OCI-LY3 (cell line): ENCODE results near the gene CDC42BPA.
"Not testable (repeated sequence)": the region's sequence is repeated elsewhere in the genome, so short reads cannot be mapped to it uniquely, and the experiment has no call there.

Source experiments
- CTCF ChIP-seq: fragments of 200-600, 300-600 bp; sonication (generic); IDR thresholded peaks from 2 replicates; pipeline ENCODE4 v1.5.1; 2014; ENCODE audit warnings: antibody characterized with exemption, low read length, low read depth
- EZH2phosphoT487 ChIP-seq: fragments of 200-600 bp; shearing (Covaris generic); IDR thresholded peaks from 2 replicates; pipeline ENCODE4 v1.6.1; 2018; ENCODE audit warnings: antibody characterized with exemption, mixed run types, low read depth

- TF ChIP-seq CTCF, EZH2phosphoT487: not testable (repeated sequence)
Measured at GRCh38 chr1:227276156-227276693, 42.1 kb downstream of the CDC42BPA start.
